PC-9 (cell line): ENCODE results near the gene CD151. TPM values are rescaled to one million over a fixed set of nuclear protein-coding genes. Genes with fewer than 3 reads are reported as not detected.
A peak's percentile ranks its signal among the peaks of the same experiment; 100 is the strongest.

Experiments used
- BruUV-seq: library from RNA; stranded (reverse); fragments of 400-500 nt; replicated peaks from 2 replicates; lab custom pipeline; 2021; lab: Mats Ljungman, UMichigan
- CTCF ChIA-PET: fragments of 300-600 bp; sonication (Branson Sonifier 250); formaldehyde crosslinking; loops from one replicate; lab custom pipeline; 2022; ENCODE audit warnings: antibody characterized with exemption; lab: Charles Lee
- POLR2A ChIA-PET: fragments of 300-600 bp; sonication (Branson Sonifier 250); formaldehyde crosslinking; loops from one replicate; lab custom pipeline; 2022; ENCODE audit warnings: antibody characterized with exemption; ENCODE audit not compliant: unreplicated experiment; lab: Charles Lee
- DNase-seq, 2 experiments: peaks; one replicate each; pipeline versions ENCODE4 v3.0.0 to v3.0.0-alpha.2; 2015 to 2022; ENCODE audit warnings: mixed read lengths in 1 of 2
- H2AFZ ChIP-seq: fragments of 200-600 bp; sonication (generic); 2 replicates; pipeline ENCODE4 v1.8.1; 2017; ENCODE audit warnings: antibody characterized with exemption
- H3F3A ChIP-seq: fragments of 200-600 bp; sonication (generic); 2 replicates; pipeline ENCODE4 v1.8.1; 2017; ENCODE audit warnings: antibody characterized with exemption, mild to moderate bottlenecking, low read depth; ENCODE audit not compliant: insufficient read depth
- H3K27ac ChIP-seq: fragments of 200-600 bp; sonication (generic); 2 replicates; pipeline ENCODE4 v1.6.1; 2016; ENCODE audit warnings: mixed run types
- H3K27me3 ChIP-seq: fragments of 200-600 bp; sonication (generic); 2 replicates; pipeline ENCODE4 v1.6.1; 2016; ENCODE audit warnings: low read depth, mixed run types; ENCODE audit not compliant: insufficient read depth
- H3K36me3 ChIP-seq: fragments of 200-600 bp; sonication (generic); 2 replicates; pipeline ENCODE4 v1.6.1; 2016; ENCODE audit warnings: low read depth, mixed run types
- H3K4me1 ChIP-seq: fragments of 200-600 bp; sonication (generic); replicated peaks from 2 replicates; pipeline ENCODE4 v1.6.1; 2016; ENCODE audit warnings: mixed run types; ENCODE audit not compliant: insufficient read depth
- H3K4me2 ChIP-seq: fragments of 200-600 bp; sonication (generic); 2 replicates; pipeline ENCODE4 v1.6.1; 2017; ENCODE audit warnings: mixed run types
- H3K4me3 ChIP-seq: fragments of 200-600 bp; sonication (generic); 2 replicates; pipeline ENCODE4 v1.6.1; 2016; ENCODE audit warnings: mixed run types
- H3K79me2 ChIP-seq: fragments of 200-600 bp; sonication (generic); 2 replicates; pipeline ENCODE4 v1.6.1; 2017; ENCODE audit warnings: low read depth, mixed run types
- H3K9me2 ChIP-seq: fragments of 200-600 bp; sonication (generic); 2 replicates; pipeline ENCODE4 v1.8.1; 2017; ENCODE audit warnings: mild to moderate bottlenecking; ENCODE audit not compliant: insufficient read depth
- H3K9me3 ChIP-seq: fragments of 200-600 bp; sonication (generic); 2 replicates; pipeline ENCODE4 v1.8.1; 2016; ENCODE audit warnings: low read depth; ENCODE audit not compliant: insufficient read depth
- H4K20me1 ChIP-seq: fragments of 200-600 bp; sonication (generic); 2 replicates; pipeline ENCODE4 v1.8.1; 2017; ENCODE audit not compliant: insufficient read depth
- EZH2 ChIP-seq: fragments of 200-600 bp; sonication (generic); IDR thresholded peaks from 2 replicates; pipeline ENCODE4 v1.8.0; 2017; ENCODE audit warnings: antibody characterized with exemption, low read depth
- intact Hi-C: fragments of 100-400 bp; cut with micrococcal nuclease; formaldehyde crosslinking; loops from one replicate; pipeline ENCODE4 v1.10.0; 2022; ENCODE audit not compliant: unreplicated experiment
- total RNA-seq: library from RNA; stranded (reverse); gene quantifications from 2 replicates; pipeline ENCODE4 v1.2.3, GENCODE V29; 2021
- TF ChIP-seq, protein P1 (sequence below): fragments of 200-600 bp; sonication (generic); conservative IDR thresholded peaks from 2 replicates; pipeline ENCODE4 v1.6.1; 2017; ENCODE audit warnings: mixed run types, antibody characterized with exemption, mild to moderate bottlenecking, moderate library complexity

Gene CD151
- total RNA-seq, 1 experiment from 2014 or later: 184 TPM

DNA sequence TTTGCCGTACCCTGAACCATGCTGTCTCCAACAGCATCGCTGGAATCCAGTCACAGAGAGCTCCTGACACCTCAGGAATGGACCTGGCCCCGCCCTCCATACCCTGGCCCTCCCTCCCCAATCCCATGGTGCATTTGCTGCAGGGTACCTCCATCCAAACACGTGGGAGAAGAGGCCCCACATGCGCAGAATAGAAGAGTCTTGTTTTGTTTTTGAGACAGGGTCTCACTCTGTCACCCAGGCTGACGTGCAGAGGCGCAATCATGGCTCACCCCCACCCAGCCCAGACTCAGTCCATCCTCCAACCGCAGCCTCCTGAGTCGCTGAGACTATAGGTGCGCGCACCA is 16.3 kb upstream of the CD151 start:
- peaks cover 50% of the 10 kb centered on the region; the same call in 1 of the 2 replicates for H3F3A ChIP-seq
- BruUV-seq: no TSS peak
- H3K4me3 ChIP-seq: no peak overlapping the region
- H3K79me2 ChIP-seq: peaks cover 24% of the 10 kb centered on the region
- no peaks in the 10 kb centered on the region for H3K9me2 ChIP-seq
- DNase-seq: no peak
- intact Hi-C loops: no loop called here
- H3K9me3 ChIP-seq: no peaks in the 10 kb centered on the region
- no peaks in the 10 kb centered on the region for H3K27me3 ChIP-seq
- H3K4me1 ChIP-seq: peaks cover 15% of the 10 kb centered on the region
- ChIA-PET CTCF (no interaction called here), POLR2A (no interaction called here)
- H3K4me2 ChIP-seq: no peak overlapping the region
- H2AFZ ChIP-seq: no peak overlapping the region
- H4K20me1 ChIP-seq: peaks cover 18% of the 10 kb centered on the region
- no peak overlapping the region for H3K27ac ChIP-seq
- peaks cover 13% of the 10 kb centered on the region for H3K36me3 ChIP-seq
- TF ChIP-seq EZH2: no peak
- TF ChIP-seq, protein P1, sequence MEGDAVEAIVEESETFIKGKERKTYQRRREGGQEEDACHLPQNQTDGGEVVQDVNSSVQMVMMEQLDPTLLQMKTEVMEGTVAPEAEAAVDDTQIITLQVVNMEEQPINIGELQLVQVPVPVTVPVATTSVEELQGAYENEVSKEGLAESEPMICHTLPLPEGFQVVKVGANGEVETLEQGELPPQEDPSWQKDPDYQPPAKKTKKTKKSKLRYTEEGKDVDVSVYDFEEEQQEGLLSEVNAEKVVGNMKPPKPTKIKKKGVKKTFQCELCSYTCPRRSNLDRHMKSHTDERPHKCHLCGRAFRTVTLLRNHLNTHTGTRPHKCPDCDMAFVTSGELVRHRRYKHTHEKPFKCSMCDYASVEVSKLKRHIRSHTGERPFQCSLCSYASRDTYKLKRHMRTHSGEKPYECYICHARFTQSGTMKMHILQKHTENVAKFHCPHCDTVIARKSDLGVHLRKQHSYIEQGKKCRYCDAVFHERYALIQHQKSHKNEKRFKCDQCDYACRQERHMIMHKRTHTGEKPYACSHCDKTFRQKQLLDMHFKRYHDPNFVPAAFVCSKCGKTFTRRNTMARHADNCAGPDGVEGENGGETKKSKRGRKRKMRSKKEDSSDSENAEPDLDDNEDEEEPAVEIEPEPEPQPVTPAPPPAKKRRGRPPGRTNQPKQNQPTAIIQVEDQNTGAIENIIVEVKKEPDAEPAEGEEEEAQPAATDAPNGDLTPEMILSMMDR: no peak

- Histone ChIP-seq H3K4me2 (peak within 1 kb of the TSS; percentile 90), H4K20me1 (peaks cover 26% of the 10 kb centered on the region), H3K9me2 (no peaks in the 10 kb centered on the region), H3K36me3 (no peaks in the 10 kb centered on the region), H3K79me2 (peaks cover 19% of the 10 kb centered on the region), H3K4me1 (peaks cover 12% of the 10 kb centered on the region), H2AFZ (0 out of 2 replicates have a peak within 1 kb of the TSS, but pooled peaks have one; percentile 58), H3K27me3 (no peaks in the 10 kb centered on the region), H3K9me3 (no peaks in the 10 kb centered on the region), H3K4me3 (peak within 1 kb of the TSS; percentile 84), H3F3A (peaks cover 32% of the 10 kb centered on the region; the same call in 1 of the 2 replicates), H3K27ac (peak within 1 kb of the TSS; percentile 87)
- DNase-seq: peak; percentile 73 to 79
- ChIA-PET CTCF (interaction anchor here (0.7 kb wide), 1 partner anchor 1376 kb away, joined by 10 read pairs; no protein-coding TSS in a partner anchor), POLR2A (interaction anchor here (0.6 to 1.6 kb wide), 8 partner anchors 14 to 741 kb away, joined by 3 to 17 read pairs (median 5); partner anchors contain the start of gene PIDD1)
- intact Hi-C loops: loop anchor here (2.0 kb wide), 1 partner anchor 16 kb away; no protein-coding TSS in a partner anchor
- TSS peak; percentile 83 for BruUV-seq
- TF ChIP-seq, protein P1: no peak
- no peak for TF ChIP-seq EZH2
Measured at GRCh38 chr11:818396-819128, 14.2 kb upstream of the CD151 start, which contains the start of gene PNPLA2. PNPLA2 (plus strand) TSS chr11:818914; CDS start chr11:819719, 805 bp downstream.

- intact Hi-C loops: loop anchor here (2.0 kb wide), 1 partner anchor 15 kb away; no protein-coding TSS in a partner anchor
- POLR2A ChIA-PET: interaction anchor here (0.6 to 1.6 kb wide), 11 partner anchors 13 to 740 kb away, joined by 3 to 17 read pairs (median 5); partner anchors contain the start of genes CD151 and PIDD1
Measured at GRCh38 chr11:819129-819931, 13.4 kb upstream of the CD151 start.

More at GRCh38 chr11:819129-819931, 13.4 kb upstream of the CD151 start:
- no TSS peak for BruUV-seq
- TF ChIP-seq, protein P1: no peak
- no peak for TF ChIP-seq EZH2
- peak; percentile 65 to 87 for DNase-seq
- CTCF ChIA-PET: interaction anchor here (0.7 kb wide), 1 partner anchor 13 kb away, joined by 4 read pairs; no protein-coding TSS in a partner anchor
- Histone ChIP-seq H3K4me2 (peak overlapping the region; percentile 90), H3K27me3 (no peaks in the 10 kb centered on the region), H3K4me1 (peaks cover 12% of the 10 kb centered on the region), H3K36me3 (no peaks in the 10 kb centered on the region), H4K20me1 (peaks cover 26% of the 10 kb centered on the region), H3K27ac (peak overlapping the region; percentile 87), H2AFZ (0 out of 2 replicates have a peak overlapping the region, but pooled peaks have one; percentile 58), H3K9me2 (no peaks in the 10 kb centered on the region), H3F3A (peaks cover 27% of the 10 kb centered on the region; the same call in 1 of the 2 replicates), H3K4me3 (peak overlapping the region; percentile 84), H3K9me3 (no peaks in the 10 kb centered on the region), H3K79me2 (peaks cover 19% of the 10 kb centered on the region)
